ENCODE results near the gene ANO7. TPM values are rescaled to one million over a fixed set of nuclear protein-coding genes. Genes with fewer than 3 reads are reported as not detected.

Gene ANO7
- total RNA-seq, 1 experiment from 2014 or later = 0.84 TPM

GRCh38 chr2:241178961-241179360 is 9.5 kb upstream of the ANO7 start:
- ChIA-PET POLR2A (no interaction called here), RAD21 (ENCODE audit: low non-redundant PET in 1 of 2, low total read pairs in 2 of 2, uncharacterized antibody in 2 of 2, unreplicated experiment in 2 of 2) (no interaction called here), CTCF (no interaction called here)
- DNase-seq (ENCODE audit: low read depth, low spot score) = no peak
- Histone ChIP-seq H3K4me3 (replicated peaks in 1 of 2; ENCODE audit: low read depth in 1 of 2, low read length in 2 of 2) (no peak overlapping the region), H3K4me2 (ENCODE audit: low read length) (no peak overlapping the region), H3K27me3 (ENCODE audit: insufficient read depth, low read length) (no peaks in the 10 kb centered on the region), H3K36me3 (ENCODE audit: control insufficient read depth in 1 of 2, insufficient read depth in 2 of 2, low read length in 2 of 2) (no peaks in the 10 kb centered on the region), H3K9ac (ENCODE audit: low read length) (no peak overlapping the region), H3K9me2 (ENCODE audit: insufficient read depth) (no peaks in the 10 kb centered on the region), H4K20me1 (ENCODE audit: insufficient read depth) (no peaks in the 10 kb centered on the region), H3K27ac (ENCODE audit: low read depth, low read length) (no peak overlapping the region), H2AFZ (ENCODE audit: low read depth, low read length, poor library complexity, severe bottlenecking) (no peak overlapping the region), H3K79me2 (ENCODE audit: insufficient read depth, low read length) (no peaks in the 10 kb centered on the region), H3K4me1 (ENCODE audit: control insufficient read depth in 1 of 2, insufficient read depth in 2 of 2, low read length in 2 of 2) (no peaks in the 10 kb centered on the region), H3K9me3 (ENCODE audit: control insufficient read depth in 1 of 2, insufficient read depth in 1 of 2, low read depth in 1 of 2, low read length in 2 of 2) (no peaks in the 10 kb centered on the region)
- no peak for TF ChIP-seq ATF3 (IDR thresholded peaks at IDR 0.05)
- TF ChIP-seq EGR1 (IDR thresholded peaks at IDR 0.05; ENCODE audit: low read depth) = no peak
- no peak for TF ChIP-seq JUND (IDR thresholded peaks at IDR 0.05)
- no peak for TF ChIP-seq ZNF274 (IDR thresholded peaks at IDR 0.05; ENCODE audit: low read depth, low read length)
- TF ChIP-seq TCF7L2 (IDR thresholded peaks at IDR 0.05; ENCODE audit: borderline replicate concordance, extremely low read depth, insufficient read depth, insufficient read length) = no peak
- TF ChIP-seq POLR2A (IDR thresholded peaks at IDR 0.05; ENCODE audit: borderline replicate concordance, extremely low read depth, insufficient read depth, insufficient read length) = no peak
- TF ChIP-seq FOSL1 (IDR thresholded peaks at IDR 0.05; ENCODE audit: low read depth) = no peak
- no peak for TF ChIP-seq ELF1 (IDR thresholded peaks at IDR 0.05; ENCODE audit: borderline replicate concordance, low read depth)
- no peak for TF ChIP-seq POLR2AphosphoS5 (IDR thresholded peaks at IDR 0.05; ENCODE audit: low read depth, low read length)
- TF ChIP-seq REST (IDR thresholded peaks at IDR 0.05; ENCODE audit: low read depth) = no peak
- no peak for TF ChIP-seq ZFX (IDR thresholded peaks at IDR 0.05)
- no peak for TF ChIP-seq CTCF (IDR thresholded peaks at IDR 0.05 in 2 of 3, conservative IDR thresholded peaks at IDR 0.05 in 1 of 3; ENCODE audit: borderline replicate concordance in 1 of 3, insufficient read depth in 1 of 3, low read depth in 2 of 3, low read length in 2 of 3)
- TF ChIP-seq YY1 (IDR thresholded peaks at IDR 0.05; ENCODE audit: extremely low read depth, insufficient replicate concordance, low read depth, low read length) = no peak
- no peak for TF ChIP-seq SP1 (IDR thresholded peaks at IDR 0.05; ENCODE audit: low read depth)
- TF ChIP-seq SRF (IDR thresholded peaks at IDR 0.05; ENCODE audit: low read depth) = no peak
- no peak for TF ChIP-seq EZH2phosphoT487 (IDR thresholded peaks at IDR 0.05; ENCODE audit: borderline replicate concordance)
- no peak for TF ChIP-seq RAD21 (IDR thresholded peaks at IDR 0.05; ENCODE audit: low read depth)
- no peak for TF ChIP-seq SIN3A (IDR thresholded peaks at IDR 0.05; ENCODE audit: low read depth)
- no peak for TF ChIP-seq MAX (IDR thresholded peaks at IDR 0.05)
- no peak for TF ChIP-seq CEBPB (IDR thresholded peaks at IDR 0.05; ENCODE audit: low read depth)
- intact Hi-C loops (cut with micrococcal nuclease) = no loop called here
- no peak for ATAC-seq
- BruUV-seq (replicated peaks) = no TSS peak
